SIG-M5 treated with dmso at 0.1 percent for 504 hours (cell line): ENCODE data around the gene JAZF1.
"Not testable (repeated sequence)": the region's sequence is repeated elsewhere in the genome, so short reads cannot be mapped to it uniquely, and the experiment has no call there.

Source experiments
- DNase-seq: peaks from one replicate; lab custom pipeline; 2025; ENCODE audit not compliant: unreplicated experiment; lab: John Stamatoyannopoulos, UW

The JAZF1 gene

GRCh38 chr7:28017372-28017771 lies 163.2 kb downstream of the JAZF1 start:
- DNase-seq: no peak

- DNase-seq: no peak
Observed at GRCh38 chr7:28016297-28016696, 164.3 kb downstream of the JAZF1 start.

GRCh38 chr7:28015169-28015568 lies 165.4 kb downstream of the JAZF1 start:
- no peak for DNase-seq

GRCh38 chr7:28014340-28014739 lies 166.3 kb downstream of the JAZF1 start:
- DNase-seq: not testable (repeated sequence)

GRCh38 chr7:28013441-28013840 lies 167.2 kb downstream of the JAZF1 start:
- no peak for DNase-seq

- DNase-seq: no peak
Observed at GRCh38 chr7:28013019-28013418, 167.6 kb downstream of the JAZF1 start.

GRCh38 chr7:28008911-28009310 lies 171.7 kb downstream of the JAZF1 start:
- DNase-seq: no peak

GRCh38 chr7:28008171-28008570 lies 172.4 kb downstream of the JAZF1 start:
- no peak for DNase-seq

- DNase-seq: no peak
Observed at GRCh38 chr7:28006491-28006890, 174.1 kb downstream of the JAZF1 start.

- no peak for DNase-seq
Observed at GRCh38 chr7:28005847-28006231, 174.8 kb downstream of the JAZF1 start.

- no peak for DNase-seq
Observed at GRCh38 chr7:28005075-28005846, 175.3 kb downstream of the JAZF1 start.

- no peak for DNase-seq
Observed at GRCh38 chr7:28003408-28003807, 177.2 kb downstream of the JAZF1 start.

- no peak for DNase-seq
Observed at GRCh38 chr7:28002638-28003037, 178.0 kb downstream of the JAZF1 start.

GRCh38 chr7:28001896-28002295 lies 178.7 kb downstream of the JAZF1 start:
- DNase-seq: no peak

GRCh38 chr7:27999829-28000228 lies 180.8 kb downstream of the JAZF1 start:
- no peak for DNase-seq

GRCh38 chr7:27998382-27998781 lies 182.2 kb downstream of the JAZF1 start:
- no peak for DNase-seq

GRCh38 chr7:27997188-27997707 lies 183.3 kb downstream of the JAZF1 start:
- no peak for DNase-seq

GRCh38 chr7:27996141-27996540 lies 184.5 kb downstream of the JAZF1 start:
- DNase-seq: no peak

- no peak for DNase-seq
Observed at GRCh38 chr7:27995228-27995627, 185.4 kb downstream of the JAZF1 start.

- no peak for DNase-seq
Observed at GRCh38 chr7:27994639-27995038, 186.0 kb downstream of the JAZF1 start.

GRCh38 chr7:27992755-27993493 lies 187.7 kb downstream of the JAZF1 start:
- DNase-seq: no peak

GRCh38 chr7:27992097-27992496 lies 188.5 kb downstream of the JAZF1 start:
- DNase-seq: no peak
